Skeletal muscle tissue (tissue), 4 donors: ENCODE data around the gene LILRA1. TPM values are rescaled to one million over a fixed set of nuclear protein-coding genes. Genes with fewer than 3 reads are reported as not detected.
"Not testable (repeated sequence)": the region's sequence is repeated elsewhere in the genome, so short reads cannot be mapped to it uniquely, and the experiment has no call there.

Source experiments
- H3K27ac ChIP-seq: one replicate; pipeline ENCODE4 v1.7.0; 2013; ENCODE audit warnings: mild to moderate bottlenecking, low read depth, low read length, inconsistent platforms
- H3K27me3 ChIP-seq, 3 donors: one replicate each; pipeline ENCODE4 v1.7.0; 2013; ENCODE audit warnings: low read length in 3 of 3; ENCODE audit not compliant: control insufficient read depth in 3 of 3, insufficient read depth in 3 of 3
- H3K36me3 ChIP-seq, 3 donors: one replicate each; pipeline ENCODE4 v1.7.0; 2013; ENCODE audit warnings: low read length in 3 of 3; ENCODE audit not compliant: control insufficient read depth in 3 of 3, insufficient read depth in 3 of 3
- H3K4me1 ChIP-seq, 3 donors: one replicate each; pipeline ENCODE4 v1.7.0; 2013; ENCODE audit warnings: low read length in 3 of 3, mild to moderate bottlenecking in 3 of 3; ENCODE audit not compliant: control insufficient read depth in 3 of 3, insufficient read depth in 3 of 3
- H3K4me3 ChIP-seq, 3 donors: one replicate each; pipeline ENCODE4 v1.7.0; 2013; ENCODE audit warnings: low read length in 3 of 3
- H3K9ac ChIP-seq, 3 donors: one replicate each; pipeline ENCODE4 v1.7.0; 2013; ENCODE audit warnings: low read length in 3 of 3, mild to moderate bottlenecking in 3 of 3, moderate library complexity in 2 of 3, low read depth in 1 of 3
- H3K9me3 ChIP-seq, 3 donors: one replicate each; pipeline ENCODE4 v1.7.0; 2013; ENCODE audit warnings: low read length in 3 of 3; ENCODE audit not compliant: control insufficient read depth in 3 of 3
- total RNA-seq: library from RNA; depleted of rRNA; stranded (reverse); fragments of >200 nt; gene quantifications from one replicate; pipeline ENCODE4 v1.2.3, GENCODE V29; 2014
- donor health status: Osteomylitis.

The LILRA1 gene
- total RNA-seq, 1 donor from 2014 or later = not detected

- no peak overlapping the region for H3K9ac ChIP-seq
- no peak overlapping the region for H3K27ac ChIP-seq
- H3K27me3 ChIP-seq = no peaks in the 10 kb centered on the region
- H3K4me3 ChIP-seq = no peak overlapping the region
- H3K36me3 ChIP-seq = no peaks in the 10 kb centered on the region
- H3K4me1 ChIP-seq = no peaks in the 10 kb centered on the region
- peaks cover 0 to 3% (median 0%) of the 10 kb centered on the region in 3 donors for H3K9me3 ChIP-seq
These were observed 29.0 kb downstream of the LILRA1 start for GRCh38 chr19:54622431-54622830.

- not testable (repeated sequence) for H3K27ac ChIP-seq, H3K4me3 ChIP-seq, H3K9ac ChIP-seq, H3K9me3 ChIP-seq, H3K4me1 ChIP-seq, H3K27me3 ChIP-seq, H3K36me3 ChIP-seq
These were observed 30.8 kb downstream of the LILRA1 start for GRCh38 chr19:54624234-54624633.

- not testable (repeated sequence) for H3K36me3 ChIP-seq, H3K9me3 ChIP-seq, H3K4me3 ChIP-seq, H3K27ac ChIP-seq, H3K4me1 ChIP-seq, H3K9ac ChIP-seq, H3K27me3 ChIP-seq
These were observed 31.7 kb downstream of the LILRA1 start for GRCh38 chr19:54624934-54625730.

- H3K27me3 ChIP-seq = peaks cover 0 to 3% (median 0%) of the 10 kb centered on the region in 3 donors
- H3K4me1 ChIP-seq = no peaks in the 10 kb centered on the region
- H3K9ac ChIP-seq = no peak overlapping the region
- no peaks in the 10 kb centered on the region for H3K36me3 ChIP-seq
- H3K27ac ChIP-seq = no peak overlapping the region
- peaks cover 0 to 3% (median 0%) of the 10 kb centered on the region in 3 donors for H3K9me3 ChIP-seq
- no peak overlapping the region for H3K4me3 ChIP-seq
These were observed 33.3 kb downstream of the LILRA1 start for GRCh38 chr19:54626757-54627156.

GRCh38 chr19:54627912-54628311, 34.5 kb downstream of the LILRA1 start:
- not testable (repeated sequence) for H3K27me3 ChIP-seq, H3K27ac ChIP-seq, H3K9me3 ChIP-seq, H3K4me3 ChIP-seq, H3K4me1 ChIP-seq, H3K9ac ChIP-seq, H3K36me3 ChIP-seq

- H3K36me3 ChIP-seq, H3K9me3 ChIP-seq, H3K9ac ChIP-seq, H3K27me3 ChIP-seq, H3K4me3 ChIP-seq, H3K4me1 ChIP-seq, H3K27ac ChIP-seq: not testable (repeated sequence)
These were observed 36.8 kb downstream of the LILRA1 start, which contains the start of gene LILRB1 for GRCh38 chr19:54630262-54630661. TSS of gene LILRB1 (plus strand) at chr19:54630484. CDS start at chr19:54631074, 590 bp downstream.

- H3K36me3 ChIP-seq = no peaks in the 10 kb centered on the region
- no peak overlapping the region for H3K4me3 ChIP-seq
- H3K9me3 ChIP-seq = peaks cover 0 to 3% (median 0%) of the 10 kb centered on the region in 3 donors
- H3K27ac ChIP-seq = no peak overlapping the region
- no peak overlapping the region for H3K9ac ChIP-seq
- H3K27me3 ChIP-seq = peaks cover 0 to 4% (median 0%) of the 10 kb centered on the region in 3 donors
- H3K4me1 ChIP-seq = no peaks in the 10 kb centered on the region
These were observed 37.4 kb downstream of the LILRA1 start for GRCh38 chr19:54630782-54631181.

GRCh38 chr19:54631489-54632337, 38.3 kb downstream of the LILRA1 start:
- not testable (repeated sequence) for H3K9me3 ChIP-seq, H3K27me3 ChIP-seq, H3K36me3 ChIP-seq, H3K27ac ChIP-seq, H3K9ac ChIP-seq, H3K4me3 ChIP-seq, H3K4me1 ChIP-seq

- not testable (repeated sequence) for H3K36me3 ChIP-seq, H3K4me3 ChIP-seq, H3K27me3 ChIP-seq, H3K9ac ChIP-seq, H3K27ac ChIP-seq, H3K4me1 ChIP-seq, H3K9me3 ChIP-seq
These were observed 39.1 kb downstream of the LILRA1 start for GRCh38 chr19:54632517-54632916.

GRCh38 chr19:54633401-54633800, 40.0 kb downstream of the LILRA1 start:
- Histone ChIP-seq H3K4me3 (no peak overlapping the region), H3K36me3 (no peaks in the 10 kb centered on the region), H3K9me3 (no peaks in the 10 kb centered on the region), H3K27me3 (peaks cover 0 to 4% (median 0%) of the 10 kb centered on the region in 3 donors), H3K27ac (no peak overlapping the region), H3K9ac (no peak overlapping the region), H3K4me1 (no peaks in the 10 kb centered on the region)
